ENCODE data around the gene XPA. TPM values are rescaled to one million over a fixed set of nuclear protein-coding genes. Genes with fewer than 3 reads are reported as not detected.

Gene XPA
- total RNA-seq, 4 donors from 2014 or later = 25.6 to 42.5 (median 35.8) TPM

DNA sequence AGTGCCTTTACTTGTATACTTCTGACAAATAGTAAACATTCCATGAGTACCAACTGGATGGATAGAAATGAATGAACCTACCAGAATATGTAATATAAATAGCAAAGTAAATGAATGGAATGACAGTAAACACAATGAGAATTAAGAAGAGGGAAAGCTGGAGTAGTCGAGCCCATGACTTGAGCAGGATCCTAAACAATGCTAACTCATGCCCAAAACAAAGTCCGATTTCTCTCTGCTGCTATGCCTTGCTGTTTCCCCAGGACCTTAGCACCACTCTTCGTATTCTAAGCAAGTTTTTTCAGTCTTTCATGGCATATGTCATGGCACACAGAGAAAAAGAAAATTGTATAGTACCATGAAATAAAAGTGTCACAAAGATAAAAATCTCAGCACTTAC, 1.8 kb downstream of the XPA start:
- H3K9me3 ChIP-seq = no peaks in the 10 kb centered on the region
- intact Hi-C loops (cut with DNase I) = no loop called here
- DNase-seq = no peak
- peaks cover 22 to 30% of the 10 kb centered on the region in 2 donors for H3K4me1 ChIP-seq
- TF ChIP-seq POLR2A (IDR thresholded peaks at IDR 0.05) = no peak
- TF ChIP-seq, protein P1, sequence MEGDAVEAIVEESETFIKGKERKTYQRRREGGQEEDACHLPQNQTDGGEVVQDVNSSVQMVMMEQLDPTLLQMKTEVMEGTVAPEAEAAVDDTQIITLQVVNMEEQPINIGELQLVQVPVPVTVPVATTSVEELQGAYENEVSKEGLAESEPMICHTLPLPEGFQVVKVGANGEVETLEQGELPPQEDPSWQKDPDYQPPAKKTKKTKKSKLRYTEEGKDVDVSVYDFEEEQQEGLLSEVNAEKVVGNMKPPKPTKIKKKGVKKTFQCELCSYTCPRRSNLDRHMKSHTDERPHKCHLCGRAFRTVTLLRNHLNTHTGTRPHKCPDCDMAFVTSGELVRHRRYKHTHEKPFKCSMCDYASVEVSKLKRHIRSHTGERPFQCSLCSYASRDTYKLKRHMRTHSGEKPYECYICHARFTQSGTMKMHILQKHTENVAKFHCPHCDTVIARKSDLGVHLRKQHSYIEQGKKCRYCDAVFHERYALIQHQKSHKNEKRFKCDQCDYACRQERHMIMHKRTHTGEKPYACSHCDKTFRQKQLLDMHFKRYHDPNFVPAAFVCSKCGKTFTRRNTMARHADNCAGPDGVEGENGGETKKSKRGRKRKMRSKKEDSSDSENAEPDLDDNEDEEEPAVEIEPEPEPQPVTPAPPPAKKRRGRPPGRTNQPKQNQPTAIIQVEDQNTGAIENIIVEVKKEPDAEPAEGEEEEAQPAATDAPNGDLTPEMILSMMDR (IDR thresholded peaks at IDR 0.05) = no peak
- 42 to 61% methylated on average over 3 of the region's 3 CpGs for WGBS, 2 donors
- peaks cover 0 to 6% of the 10 kb centered on the region in 2 donors for H3K36me3 ChIP-seq
- H3K27me3 ChIP-seq = no peaks in the 10 kb centered on the region
- peak overlapping the region in 1 of 3 donors; percentile 81 for H3K4me3 ChIP-seq (replicated peaks in 1 of 3)
- no peak overlapping the region for H3K27ac ChIP-seq

DNA sequence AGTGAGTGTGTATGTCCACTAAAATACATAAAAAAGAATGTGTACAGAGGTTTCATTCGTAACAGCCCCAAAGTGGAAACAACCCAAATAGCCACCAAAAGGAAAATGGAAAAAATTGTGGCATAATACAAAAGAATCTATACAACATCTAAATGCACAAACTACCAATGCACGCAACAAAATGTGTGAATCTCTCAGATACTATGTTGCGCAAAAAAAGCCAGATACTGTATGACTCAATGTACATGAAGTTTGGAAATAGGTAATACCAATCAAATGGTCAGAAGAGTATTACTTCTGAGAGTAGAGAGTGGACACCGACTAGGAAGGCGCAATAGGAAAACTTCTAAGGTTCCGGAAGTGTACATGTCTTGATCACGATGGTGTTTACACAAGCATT, 2.4 kb downstream of the XPA start:
- intact Hi-C loops (cut with DNase I) = no loop called here
- Histone ChIP-seq H3K4me1 (peaks cover 22 to 31% of the 10 kb centered on the region in 2 donors), H3K4me3 (replicated peaks in 1 of 3) (no peak overlapping the region), H3K27me3 (no peaks in the 10 kb centered on the region), H3K36me3 (peaks cover 0 to 6% of the 10 kb centered on the region in 2 donors), H3K9me3 (no peaks in the 10 kb centered on the region), H3K27ac (no peak overlapping the region)
- no peak for DNase-seq
- TF ChIP-seq, protein P1 (IDR thresholded peaks at IDR 0.05) = no peak
- TF ChIP-seq POLR2A (IDR thresholded peaks at IDR 0.05) = no peak
- 83 to 85% methylated on average over 7 of the region's 7 CpGs for WGBS, 2 donors

DNA sequence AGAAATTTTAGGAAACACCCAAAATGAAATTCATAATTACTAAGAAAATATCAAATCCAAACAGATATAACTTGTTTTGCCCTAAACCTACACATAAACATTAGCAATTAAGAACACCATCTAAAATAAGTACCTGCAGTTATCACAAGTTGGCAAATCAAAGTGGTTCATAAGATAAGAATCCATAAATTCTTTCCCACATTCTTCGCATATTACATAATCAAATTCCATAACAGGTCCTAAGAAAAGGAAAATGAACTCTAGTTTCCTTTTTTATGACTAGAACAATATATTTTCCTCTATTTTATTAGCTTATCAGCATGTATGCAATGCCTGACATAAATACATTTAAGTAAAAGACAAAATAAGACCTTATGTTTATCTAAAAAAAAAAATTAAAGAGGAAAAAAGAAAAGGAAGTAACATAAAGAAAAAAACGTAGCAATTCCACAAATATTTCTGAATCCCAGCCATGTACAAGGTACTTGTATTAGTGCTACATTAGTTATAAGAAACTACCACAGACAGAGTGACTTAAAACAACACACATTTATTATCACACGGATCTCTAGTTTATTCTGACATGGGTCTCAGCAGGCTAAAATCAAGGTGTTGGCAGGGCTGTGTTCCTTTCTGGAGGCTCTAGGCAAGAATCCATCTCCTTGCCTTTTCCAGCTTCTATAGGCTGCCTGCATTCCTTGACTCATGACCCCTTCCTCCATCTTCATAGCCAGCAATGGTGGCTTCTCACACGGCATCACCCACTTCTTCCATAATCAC, 7.5 kb downstream of the XPA start:
- Histone ChIP-seq H3K4me1 (peaks cover 10 to 23% of the 10 kb centered on the region in 2 donors), H3K4me3 (replicated peaks in 1 of 3) (no peak overlapping the region), H3K27ac (no peak overlapping the region), H3K9me3 (no peaks in the 10 kb centered on the region), H3K27me3 (no peaks in the 10 kb centered on the region), H3K36me3 (peaks cover 12 to 18% of the 10 kb centered on the region in 2 donors)
- DNase-seq = no peak
- intact Hi-C loops (cut with DNase I) = no loop called here
- WGBS, 2 donors = 51 to 56% methylated on average over 4 of the region's 4 CpGs
- TF ChIP-seq, protein P1 (IDR thresholded peaks at IDR 0.05) = no peak
- TF ChIP-seq POLR2A (IDR thresholded peaks at IDR 0.05) = no peak

DNA sequence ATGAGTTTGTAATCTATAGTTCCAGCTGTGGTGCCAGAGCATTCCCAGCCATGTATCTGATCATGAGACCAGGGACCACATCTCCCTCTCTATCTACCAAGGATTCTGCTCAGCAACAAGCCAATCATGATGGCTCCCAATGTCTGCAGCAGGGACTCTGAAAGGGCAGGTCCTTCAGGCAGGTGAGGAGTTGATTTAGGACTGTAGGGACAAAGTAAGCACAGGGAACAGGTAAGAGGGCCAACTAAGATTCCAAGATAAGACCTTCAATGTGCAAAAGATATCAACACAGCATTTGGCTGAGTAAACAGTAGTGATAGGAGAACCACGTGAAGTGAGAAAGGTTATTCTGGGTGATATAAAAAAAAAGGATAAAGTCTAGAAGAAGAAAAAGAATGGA, 8.5 kb downstream of the XPA start:
- no peak overlapping the region for H3K27ac ChIP-seq
- 51 to 53% methylated on average over 1 of the region's 1 CpG for WGBS, 2 donors
- peaks cover 21 to 27% of the 10 kb centered on the region in 2 donors for H3K36me3 ChIP-seq
- no peak for DNase-seq
- H3K9me3 ChIP-seq = no peaks in the 10 kb centered on the region
- intact Hi-C loops (cut with DNase I) = no loop called here
- H3K4me1 ChIP-seq = peaks cover 6 to 17% of the 10 kb centered on the region in 2 donors
- H3K4me3 ChIP-seq (replicated peaks in 1 of 3) = no peak overlapping the region
- H3K27me3 ChIP-seq = no peaks in the 10 kb centered on the region
- TF ChIP-seq POLR2A (IDR thresholded peaks at IDR 0.05) = no peak
- TF ChIP-seq, protein P1 (IDR thresholded peaks at IDR 0.05) = no peak

DNA sequence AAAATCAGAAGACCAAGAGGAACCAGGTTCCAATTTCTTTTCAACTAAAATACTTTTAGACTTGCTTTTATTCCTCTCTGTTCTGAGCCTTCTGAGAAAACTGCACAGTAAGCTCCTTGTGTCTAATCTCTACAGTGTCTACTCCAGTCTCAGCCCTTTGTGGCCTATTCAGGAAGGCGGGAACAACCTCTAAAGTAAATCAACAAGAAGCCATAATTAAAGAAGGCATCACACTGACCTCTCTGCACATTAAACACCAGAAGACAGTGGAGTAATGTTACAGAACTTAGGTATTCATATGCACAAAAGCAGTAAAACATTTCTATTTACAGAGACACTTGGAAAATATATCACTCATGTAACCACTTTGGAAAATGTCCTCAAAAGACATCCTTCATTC, 14.9 kb downstream of the XPA start:
- peaks cover 31 to 54% of the 10 kb centered on the region in 2 donors for H3K36me3 ChIP-seq
- no peaks in the 10 kb centered on the region for H3K4me1 ChIP-seq
- WGBS, 2 donors = 97 to 98% methylated on average over 1 of the region's 1 CpG
- TF ChIP-seq, protein P1 (IDR thresholded peaks at IDR 0.05) = no peak
- TF ChIP-seq POLR2A (IDR thresholded peaks at IDR 0.05) = no peak
- no peaks in the 10 kb centered on the region for H3K9me3 ChIP-seq
- no peak for DNase-seq
- H3K27ac ChIP-seq = no peak overlapping the region
- H3K4me3 ChIP-seq (replicated peaks in 1 of 3) = no peak overlapping the region
- intact Hi-C loops (cut with DNase I) = no loop called here
- H3K27me3 ChIP-seq = no peaks in the 10 kb centered on the region
